H9 (cell line): ENCODE data around the gene WIPF1. TPM values are rescaled to one million over a fixed set of nuclear protein-coding genes. Genes with fewer than 3 reads are reported as not detected.

Experiments used
- DNase-seq: peaks from one replicate; pipeline ENCODE4 v3.0.0-alpha.2; 2017
- H2AFZ ChIP-seq: one replicate; pipeline ENCODE4 v1.6.1; 2013; ENCODE audit warnings: mild to moderate bottlenecking, low read length, control low read depth, moderate library complexity
- H2AK5ac ChIP-seq: 2 replicates; pipeline ENCODE4 v1.6.1; 2013; ENCODE audit warnings: low read length, control low read depth, mixed read lengths; ENCODE audit not compliant: insufficient read length
- H2BK120ac ChIP-seq: one replicate; pipeline ENCODE4 v1.6.1; 2013; ENCODE audit warnings: low read depth, mild to moderate bottlenecking, low read length, control low read depth, inconsistent platforms; ENCODE audit not compliant: poor library complexity, severe bottlenecking
- H2BK12ac ChIP-seq: 2 replicates; pipeline ENCODE4 v1.6.1; 2013; ENCODE audit warnings: low read length, control low read depth, mixed read lengths, low read depth; ENCODE audit not compliant: insufficient read length
- H2BK15ac ChIP-seq: 2 replicates; pipeline ENCODE4 v1.6.1; 2013; ENCODE audit warnings: low read depth, low read length, control low read depth
- H2BK20ac ChIP-seq: one replicate; pipeline ENCODE4 v1.6.1; 2013; ENCODE audit warnings: low read depth, mild to moderate bottlenecking, low read length, control low read depth, inconsistent platforms; ENCODE audit not compliant: poor library complexity, severe bottlenecking
- H2BK5ac ChIP-seq: 2 replicates; pipeline ENCODE4 v1.6.1; 2013; ENCODE audit warnings: low read length, control low read depth, mixed read lengths; ENCODE audit not compliant: insufficient read length
- H3K14ac ChIP-seq: 2 replicates; pipeline ENCODE4 v1.6.1; 2013; ENCODE audit warnings: low read length, control low read depth; ENCODE audit not compliant: insufficient read depth
- H3K18ac ChIP-seq: 2 replicates; pipeline ENCODE4 v1.6.1; 2013; ENCODE audit warnings: low read depth, mild to moderate bottlenecking, mixed read lengths, low read length, control low read depth; ENCODE audit not compliant: insufficient read length
- H3K23ac ChIP-seq: 2 replicates; pipeline ENCODE4 v1.6.1; 2013; ENCODE audit warnings: low read length, control low read depth, mixed read lengths, low read depth; ENCODE audit not compliant: insufficient read length
- H3K23me2 ChIP-seq: 2 replicates; pipeline ENCODE4 v1.6.1; 2013; ENCODE audit warnings: low read depth, mild to moderate bottlenecking, mixed read lengths, low read length, control low read depth; ENCODE audit not compliant: insufficient read length, poor library complexity, severe bottlenecking
- H3K27ac ChIP-seq: 2 replicates; pipeline ENCODE4 v1.5.1; 2013; ENCODE audit warnings: low read length, control low read depth, mixed read lengths, low read depth; ENCODE audit not compliant: insufficient read length
- H3K27me3 ChIP-seq: 2 replicates; pipeline ENCODE4 v1.6.1; 2013; ENCODE audit warnings: low read length, control low read depth, inconsistent platforms; ENCODE audit not compliant: insufficient read depth
- H3K4ac ChIP-seq: 2 replicates; pipeline ENCODE4 v1.6.1; 2013; ENCODE audit warnings: low read depth, mild to moderate bottlenecking, control low read depth, inconsistent platforms, low read length, moderate library complexity
- H3K4me1 ChIP-seq: 2 replicates; pipeline ENCODE4 v1.6.1; 2013; ENCODE audit warnings: low read length, control low read depth, inconsistent platforms; ENCODE audit not compliant: insufficient read depth
- H3K4me2 ChIP-seq: 2 replicates; pipeline ENCODE4 v1.6.1; 2013; ENCODE audit warnings: low read length, control low read depth, mixed read lengths; ENCODE audit not compliant: insufficient read length, insufficient read depth
- H3K56ac ChIP-seq: 2 replicates; pipeline ENCODE4 v1.6.1; 2013; ENCODE audit warnings: low read depth, mild to moderate bottlenecking, mixed read lengths, low read length, control low read depth; ENCODE audit not compliant: insufficient read length
- H3K79me1 ChIP-seq: 2 replicates; pipeline ENCODE4 v1.6.1; 2013; ENCODE audit warnings: low read depth, mild to moderate bottlenecking, moderate library complexity, low read length, control low read depth, inconsistent platforms; ENCODE audit not compliant: insufficient read depth, poor library complexity, severe bottlenecking
- H3K79me2 ChIP-seq: 2 replicates; pipeline ENCODE4 v1.6.1; 2013; ENCODE audit warnings: low read length, control low read depth, inconsistent platforms; ENCODE audit not compliant: insufficient read depth
- H3K9ac ChIP-seq: 2 replicates; pipeline ENCODE4 v1.6.1; 2013; ENCODE audit warnings: low read length, control low read depth, mixed read lengths; ENCODE audit not compliant: insufficient read length; ENCODE audit errors: extremely low read depth
- H3K9me3 ChIP-seq: one replicate; pipeline ENCODE4 v1.6.1; 2013; ENCODE audit warnings: low read depth, low read length, inconsistent platforms; ENCODE audit not compliant: control insufficient read depth
- H3T11ph ChIP-seq: one replicate; pipeline ENCODE4 v1.6.1; 2013; ENCODE audit warnings: mild to moderate bottlenecking, low read length, control low read depth, inconsistent platforms
- H4K20me1 ChIP-seq: one replicate; pipeline ENCODE4 v1.6.1; 2013; ENCODE audit not compliant: control insufficient read depth, insufficient read length, insufficient read depth
- H4K5ac ChIP-seq: 2 replicates; pipeline ENCODE4 v1.6.1; 2013; ENCODE audit warnings: low read depth, mild to moderate bottlenecking, mixed read lengths, low read length, control low read depth; ENCODE audit not compliant: insufficient read length
- H4K8ac ChIP-seq: replicated peaks from 2 replicates; pipeline ENCODE4 v1.6.1; 2013; ENCODE audit warnings: low read length, control low read depth, mixed read lengths, low read depth; ENCODE audit not compliant: insufficient read length
- H4K91ac ChIP-seq: 2 replicates; pipeline ENCODE4 v1.6.1; 2013; ENCODE audit warnings: low read depth, mild to moderate bottlenecking, moderate library complexity, mixed read lengths, low read length, control low read depth; ENCODE audit not compliant: insufficient read length
- H3K27ac Mint-ChIP-seq, 3 experiments: 2 replicates in 2 of 3; 3 replicates in 1 of 3; pipeline ENCODE4 v1.8.0; 2020 to 2021; ENCODE audit warnings: mixed read lengths in 3 of 3, mild to moderate bottlenecking in 1 of 3, moderate library complexity in 1 of 3
- H3K27me3 Mint-ChIP-seq: 2 replicates; pipeline ENCODE4 v1.8.0; 2021; ENCODE audit warnings: low read depth, mild to moderate bottlenecking, moderate library complexity, mixed read lengths
- H3K36me3 Mint-ChIP-seq, 3 experiments: 2 replicates in 2 of 3; 3 replicates in 1 of 3; pipeline ENCODE4 v1.8.0; 2020 to 2021; ENCODE audit warnings: low read depth in 3 of 3, mixed read lengths in 3 of 3; ENCODE audit not compliant: insufficient read depth in 1 of 3
- H3K4me1 Mint-ChIP-seq, 2 experiments: 2 replicates each; pipeline ENCODE4 v1.8.0; 2020; ENCODE audit warnings: mixed read lengths in 2 of 2
- H3K4me3 Mint-ChIP-seq, 2 experiments: 2 replicates in 1 of 2; 3 replicates in 1 of 2; pipeline ENCODE4 v1.8.0; 2020 to 2021; ENCODE audit warnings: mild to moderate bottlenecking in 2 of 2, mixed read lengths in 2 of 2, moderate library complexity in 1 of 2
- H3K9me3 Mint-ChIP-seq, 2 experiments: 2 replicates in 1 of 2; 3 replicates in 1 of 2; pipeline ENCODE4 v1.8.0; 2020; ENCODE audit warnings: mild to moderate bottlenecking in 2 of 2, mixed read lengths in 2 of 2, moderate library complexity in 1 of 2
- WGBS: extraction: QIAGEN DNeasy Blood & Tissue Kit; methylation state at CpG from one replicate; pipeline ENCODE4 v1.1.7; 2013; ENCODE audit warnings: missing lambda C conversion rate, low lambda C conversion rate, mixed read lengths; ENCODE audit not compliant: insufficient read length; ENCODE audit errors: extremely low coverage; 5-methylcytosine and 5-hydroxymethylcytosine counted together
- total RNA-seq: library from RNA; stranded (reverse); gene quantifications from 2 replicates; pipeline ENCODE4 v1.2.1, GENCODE V29; 2021
- TF ChIP-seq, protein P1 (sequence below): fragments of 200-600 bp; sonication (generic); conservative IDR thresholded peaks from 3 replicates; pipeline ENCODE4 v1.8.0; 2021; ENCODE audit warnings: antibody characterized with exemption, mild to moderate bottlenecking

WIPF1 gene
- total RNA-seq, 1 experiment from 2014 or later, result 5.1 TPM

DNA sequence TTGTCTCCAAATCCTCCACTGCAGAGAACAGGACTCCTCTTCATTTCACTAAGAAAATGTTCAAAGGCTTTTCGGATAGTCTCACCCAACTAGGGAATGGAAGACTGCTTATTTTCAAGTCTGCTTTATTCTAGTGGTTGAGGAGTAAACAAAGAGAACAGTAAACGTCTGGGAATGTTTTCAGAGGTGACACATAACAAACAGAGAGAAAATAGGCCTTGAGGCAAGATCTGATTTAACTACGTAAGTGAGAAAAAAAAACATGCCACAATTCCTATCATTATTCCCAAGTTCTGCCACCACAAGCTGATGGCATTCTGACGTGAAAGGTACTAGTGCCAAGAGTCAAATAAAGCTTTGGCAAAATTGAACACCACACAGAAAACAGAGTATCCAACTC lies 16.7 kb upstream of the WIPF1 start:
- Mint-ChIP-seq H3K9me3 (no peaks in the 10 kb centered on the region), H3K27me3 (no peaks in the 10 kb centered on the region; the same call in none of the 2 replicates), H3K27ac (no peak overlapping the region), H3K36me3 (no peaks in the 10 kb centered on the region), H3K4me3 (no peak overlapping the region), H3K4me1 (peaks cover 0 to 7% of the 10 kb centered on the region in 2 experiments; a peak in 1 of 4 replicates)
- no peaks in the 10 kb centered on the region for H3K27me3 ChIP-seq
- no peaks in the 10 kb centered on the region for H3K79me2 ChIP-seq
- H4K20me1 ChIP-seq, result no peaks in the 10 kb centered on the region
- H3K9me3 ChIP-seq, result no peaks in the 10 kb centered on the region
- no peak overlapping the region for H2BK5ac ChIP-seq
- H3K23me2 ChIP-seq, result no peaks in the 10 kb centered on the region
- H4K91ac ChIP-seq, result no peak overlapping the region
- H3K4me2 ChIP-seq, result no peak overlapping the region
- no peak overlapping the region for H3K4ac ChIP-seq
- no peak overlapping the region for H3K9ac ChIP-seq
- TF ChIP-seq, protein P1, sequence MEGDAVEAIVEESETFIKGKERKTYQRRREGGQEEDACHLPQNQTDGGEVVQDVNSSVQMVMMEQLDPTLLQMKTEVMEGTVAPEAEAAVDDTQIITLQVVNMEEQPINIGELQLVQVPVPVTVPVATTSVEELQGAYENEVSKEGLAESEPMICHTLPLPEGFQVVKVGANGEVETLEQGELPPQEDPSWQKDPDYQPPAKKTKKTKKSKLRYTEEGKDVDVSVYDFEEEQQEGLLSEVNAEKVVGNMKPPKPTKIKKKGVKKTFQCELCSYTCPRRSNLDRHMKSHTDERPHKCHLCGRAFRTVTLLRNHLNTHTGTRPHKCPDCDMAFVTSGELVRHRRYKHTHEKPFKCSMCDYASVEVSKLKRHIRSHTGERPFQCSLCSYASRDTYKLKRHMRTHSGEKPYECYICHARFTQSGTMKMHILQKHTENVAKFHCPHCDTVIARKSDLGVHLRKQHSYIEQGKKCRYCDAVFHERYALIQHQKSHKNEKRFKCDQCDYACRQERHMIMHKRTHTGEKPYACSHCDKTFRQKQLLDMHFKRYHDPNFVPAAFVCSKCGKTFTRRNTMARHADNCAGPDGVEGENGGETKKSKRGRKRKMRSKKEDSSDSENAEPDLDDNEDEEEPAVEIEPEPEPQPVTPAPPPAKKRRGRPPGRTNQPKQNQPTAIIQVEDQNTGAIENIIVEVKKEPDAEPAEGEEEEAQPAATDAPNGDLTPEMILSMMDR, result no peak
- no peak overlapping the region for H3K27ac ChIP-seq
- H4K5ac ChIP-seq, result no peak overlapping the region
- no peak overlapping the region for H4K8ac ChIP-seq
- H2BK12ac ChIP-seq, result no peak overlapping the region
- H2AFZ ChIP-seq, result no peak overlapping the region
- H2BK120ac ChIP-seq, result no peak overlapping the region
- no peak overlapping the region for H3K18ac ChIP-seq
- WGBS, result no CpG with 5 or more reads among the region's 4 CpGs
- no peak overlapping the region for H3K23ac ChIP-seq
- no peaks in the 10 kb centered on the region for H3K4me1 ChIP-seq
- H3K14ac ChIP-seq, result no peak overlapping the region
- H2BK20ac ChIP-seq, result no peak overlapping the region
- H2AK5ac ChIP-seq, result no peak overlapping the region
- no peak overlapping the region for H3K56ac ChIP-seq
- DNase-seq, result no peak
- H2BK15ac ChIP-seq, result no peak overlapping the region
- H3K79me1 ChIP-seq, result no peaks in the 10 kb centered on the region
- no peak overlapping the region for H3T11ph ChIP-seq
